WTC11 (cell line): ENCODE results near the gene NFIL3. TPM values are rescaled to one million over a fixed set of nuclear protein-coding genes. Genes with fewer than 3 reads are reported as not detected.

Experiments used
- ATF1 ChIP-seq: sonication (generic); formaldehyde crosslinking; IDR thresholded peaks from 2 replicates; pipeline ENCODE4 v1.8.1; 2023; ENCODE audit warnings: mild to moderate bottlenecking, moderate library complexity, missing genetic modification reagents
- CREB1 ChIP-seq: sonication (generic); formaldehyde crosslinking; IDR thresholded peaks from 2 replicates; pipeline ENCODE4 v1.8.0; 2023; ENCODE audit warnings: mild to moderate bottlenecking, missing genetic modification reagents
- CREM ChIP-seq: sonication (generic); formaldehyde crosslinking; IDR thresholded peaks from 2 replicates; pipeline ENCODE4 v1.8.1; 2022; ENCODE audit warnings: mild to moderate bottlenecking, missing genetic modification reagents, moderate library complexity
- E2F5 ChIP-seq: sonication (generic); formaldehyde crosslinking; IDR thresholded peaks from 2 replicates; pipeline ENCODE4 v1.8.1; 2022; ENCODE audit warnings: mild to moderate bottlenecking, moderate library complexity, missing genetic modification reagents
- EMX1 ChIP-seq: fragments of 250-450 bp; sonication (Bioruptor Pico); IDR thresholded peaks from 2 replicates; pipeline ENCODE4 v1.8.0; 2021; ENCODE audit warnings: mild to moderate bottlenecking
- ESRRA ChIP-seq: sonication (generic); formaldehyde crosslinking; IDR thresholded peaks from 2 replicates; pipeline ENCODE4 v1.8.1; 2022; ENCODE audit warnings: mild to moderate bottlenecking, missing genetic modification reagents, borderline replicate concordance
- GABPB1 ChIP-seq: sonication (generic); formaldehyde crosslinking; IDR thresholded peaks from 2 replicates; pipeline ENCODE4 v1.8.1; 2023; ENCODE audit warnings: mild to moderate bottlenecking, missing genetic modification reagents
- NFATC4 ChIP-seq: fragments of 250-450 bp; sonication (Bioruptor Pico); IDR thresholded peaks from 2 replicates; pipeline ENCODE4 v1.9.0; 2021; ENCODE audit warnings: mild to moderate bottlenecking
- NFYB ChIP-seq: sonication (generic); formaldehyde crosslinking; conservative IDR thresholded peaks from 2 replicates; pipeline ENCODE4 v1.8.0; 2022; ENCODE audit warnings: low read depth, missing genetic modification reagents
- NR3C1 ChIP-seq: sonication (generic); formaldehyde crosslinking; conservative IDR thresholded peaks from 2 replicates; pipeline ENCODE4 v1.8.1; 2023; ENCODE audit warnings: low read depth, mild to moderate bottlenecking, missing genetic modification reagents
- OVOL2 ChIP-seq: fragments of 250-450 bp; sonication (Bioruptor Pico); IDR thresholded peaks from 2 replicates; pipeline ENCODE4 v1.9.0; 2021; ENCODE audit warnings: mild to moderate bottlenecking, borderline replicate concordance
- TCF7 ChIP-seq: sonication (generic); formaldehyde crosslinking; IDR thresholded peaks from 2 replicates; pipeline ENCODE4 v1.8.0; 2022; ENCODE audit warnings: mild to moderate bottlenecking, low read depth, missing genetic modification reagents, moderate library complexity
- TEAD1 ChIP-seq: sonication (generic); formaldehyde crosslinking; IDR thresholded peaks from 2 replicates; pipeline ENCODE4 v1.8.0; 2022; ENCODE audit warnings: mild to moderate bottlenecking, missing genetic modification reagents
- TEAD4 ChIP-seq: sonication (generic); formaldehyde crosslinking; IDR thresholded peaks from 2 replicates; pipeline ENCODE4 v1.8.0; 2022; ENCODE audit warnings: mild to moderate bottlenecking, missing genetic modification reagents
- ZBTB21 ChIP-seq: sonication (generic); formaldehyde crosslinking; IDR thresholded peaks from 2 replicates; pipeline ENCODE4 v1.8.1; 2023; ENCODE audit warnings: mild to moderate bottlenecking, missing genetic modification reagents, borderline replicate concordance
- ZNF121 ChIP-seq: sonication (generic); formaldehyde crosslinking; IDR thresholded peaks from 2 replicates; pipeline ENCODE4 v1.8.0; 2023; ENCODE audit warnings: missing genetic modification reagents
- ZNF219 ChIP-seq: sonication (generic); formaldehyde crosslinking; IDR thresholded peaks from 2 replicates; pipeline ENCODE4 v1.8.0; 2023; ENCODE audit warnings: missing genetic modification reagents, mild to moderate bottlenecking, borderline replicate concordance
- ZNF232 ChIP-seq: sonication (generic); formaldehyde crosslinking; IDR thresholded peaks from 2 replicates; pipeline ENCODE4 v1.8.0; 2022; ENCODE audit warnings: mild to moderate bottlenecking, missing genetic modification reagents
- ZNF532 ChIP-seq: fragments of 250-450 bp; sonication (Bioruptor Pico); IDR thresholded peaks from 2 replicates; pipeline ENCODE4 v1.9.0; 2021; ENCODE audit warnings: mild to moderate bottlenecking, borderline replicate concordance
- ZNF671 ChIP-seq: fragments of 250-450 bp; sonication (Bioruptor Pico); IDR thresholded peaks from 2 replicates; pipeline ENCODE4 v1.8.0; 2021; ENCODE audit warnings: mild to moderate bottlenecking
- total RNA-seq: library from RNA; stranded (reverse); gene quantifications from 3 replicates; pipeline ENCODE4 v1.2.3, GENCODE V29; 2021
- TF ChIP-seq, protein P1 (sequence below): fragments of 200-600 bp; IDR thresholded peaks from 2 replicates; pipeline ENCODE4 v1.8.0; 2022; ENCODE audit warnings: antibody characterized with exemption
- TF ChIP-seq, protein P2 (sequence below): fragments of 250-450 bp; sonication (Bioruptor Pico); IDR thresholded peaks from 2 replicates; pipeline ENCODE4 v1.9.0; 2021; ENCODE audit warnings: moderate library complexity, mild to moderate bottlenecking, inconsistent platforms, borderline replicate concordance
- TF ChIP-seq, protein P3 (sequence below): fragments of 250-450 bp; sonication (Bioruptor Pico); IDR thresholded peaks from 2 replicates; pipeline ENCODE4 v1.9.0; 2021; ENCODE audit warnings: mild to moderate bottlenecking
- TF ChIP-seq, protein P4 (sequence below): sonication (generic); formaldehyde crosslinking; conservative IDR thresholded peaks from 2 replicates; pipeline ENCODE4 v1.8.1; 2023; ENCODE audit warnings: mild to moderate bottlenecking, low read depth, missing genetic modification reagents, moderate library complexity
- TF ChIP-seq, protein P5 (sequence below): sonication (generic); formaldehyde crosslinking; IDR thresholded peaks from 2 replicates; pipeline ENCODE4 v1.8.1; 2023; ENCODE audit warnings: mild to moderate bottlenecking, missing genetic modification reagents, borderline replicate concordance

The NFIL3 gene
- total RNA-seq, 1 experiment from 2014 or later: 11.8 TPM

DNA sequence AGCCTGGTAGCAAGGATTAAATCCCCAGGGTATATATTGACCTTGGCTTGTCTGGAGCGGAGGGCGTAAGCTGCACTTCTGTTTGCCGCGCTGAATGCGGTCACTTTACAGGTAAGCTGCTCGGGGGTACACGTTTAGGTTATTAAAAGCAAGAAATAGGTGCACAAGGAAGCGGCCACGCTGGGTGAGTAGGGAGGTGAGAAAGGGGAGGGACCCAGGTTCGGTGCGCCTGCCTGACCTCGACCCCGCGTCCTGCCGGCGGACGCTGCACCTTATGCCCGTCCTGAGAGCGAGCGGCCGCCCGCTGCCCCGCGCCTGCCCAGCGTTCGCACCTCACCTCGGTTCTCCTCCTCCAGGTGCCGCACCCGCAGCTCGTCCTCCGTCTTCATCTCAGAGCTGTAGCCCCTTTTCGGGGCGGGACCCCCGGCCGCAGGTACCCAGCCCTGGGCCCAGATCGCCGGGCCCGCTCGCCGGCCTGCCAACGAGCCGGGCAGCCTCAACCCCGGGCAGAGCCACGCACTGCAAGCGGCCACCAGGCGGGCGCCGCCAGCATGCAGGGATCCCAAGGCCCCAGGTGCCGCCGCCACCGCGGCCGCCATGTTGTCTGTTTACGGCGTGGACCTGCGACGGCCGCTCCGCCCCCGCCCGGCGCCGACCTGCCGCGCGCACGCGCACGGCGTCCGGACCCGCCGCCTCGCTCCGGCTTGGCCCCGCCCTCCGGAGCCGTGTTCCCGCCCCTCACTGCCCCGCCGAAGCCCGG is 62.2 kb downstream of the NFIL3 start, which contains the start of gene AUH (continued):
- TF ChIP-seq, protein P1, sequence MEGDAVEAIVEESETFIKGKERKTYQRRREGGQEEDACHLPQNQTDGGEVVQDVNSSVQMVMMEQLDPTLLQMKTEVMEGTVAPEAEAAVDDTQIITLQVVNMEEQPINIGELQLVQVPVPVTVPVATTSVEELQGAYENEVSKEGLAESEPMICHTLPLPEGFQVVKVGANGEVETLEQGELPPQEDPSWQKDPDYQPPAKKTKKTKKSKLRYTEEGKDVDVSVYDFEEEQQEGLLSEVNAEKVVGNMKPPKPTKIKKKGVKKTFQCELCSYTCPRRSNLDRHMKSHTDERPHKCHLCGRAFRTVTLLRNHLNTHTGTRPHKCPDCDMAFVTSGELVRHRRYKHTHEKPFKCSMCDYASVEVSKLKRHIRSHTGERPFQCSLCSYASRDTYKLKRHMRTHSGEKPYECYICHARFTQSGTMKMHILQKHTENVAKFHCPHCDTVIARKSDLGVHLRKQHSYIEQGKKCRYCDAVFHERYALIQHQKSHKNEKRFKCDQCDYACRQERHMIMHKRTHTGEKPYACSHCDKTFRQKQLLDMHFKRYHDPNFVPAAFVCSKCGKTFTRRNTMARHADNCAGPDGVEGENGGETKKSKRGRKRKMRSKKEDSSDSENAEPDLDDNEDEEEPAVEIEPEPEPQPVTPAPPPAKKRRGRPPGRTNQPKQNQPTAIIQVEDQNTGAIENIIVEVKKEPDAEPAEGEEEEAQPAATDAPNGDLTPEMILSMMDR: no peak
- TF ChIP-seq ZNF532 (CRISPR knock-in tag) (no peak), GABPB1 (no peak), NFATC4 (CRISPR knock-in tag) (no peak), NFYB (CRISPR knock-in tag) (no peak), TEAD1 (peak; percentile 11; the same call in 1 of the 2 replicates), ZNF121 (CRISPR knock-in tag) (no peak), CREB1 (no peak), NR3C1 (no peak), ZNF671 (no peak), ATF1 (no peak), EMX1 (CRISPR knock-in tag) (no peak), CREM (peak; percentile 70; the same call in 1 of the 2 replicates), TEAD4 (CRISPR knock-in tag) (no peak), ZBTB21 (CRISPR knock-in tag) (no peak), E2F5 (CRISPR knock-in tag) (no peak), ZNF219 (CRISPR knock-in tag) (no peak), ZNF232 (CRISPR knock-in tag) (0 out of 2 replicates have a peak, but pooled peaks have one; percentile 55), TCF7 (CRISPR knock-in tag) (0 out of 2 replicates have a peak, but pooled peaks have one; percentile 34), ESRRA (CRISPR knock-in tag) (peak; percentile 66; the same call in 1 of the 2 replicates), OVOL2 (CRISPR knock-in tag) (no peak)
- TF ChIP-seq, protein P2, sequence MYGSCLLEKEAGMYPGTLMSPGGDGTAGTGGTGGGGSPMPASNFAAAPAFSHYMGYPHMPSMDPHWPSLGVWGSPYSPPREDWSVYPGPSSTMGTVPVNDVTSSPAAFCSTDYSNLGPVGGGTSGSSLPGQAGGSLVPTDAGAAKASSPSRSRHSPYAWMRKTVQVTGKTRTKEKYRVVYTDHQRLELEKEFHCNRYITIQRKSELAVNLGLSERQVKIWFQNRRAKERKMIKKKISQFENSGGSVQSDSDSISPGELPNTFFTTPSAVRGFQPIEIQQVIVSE (CRISPR knock-in tag): no peak
- TF ChIP-seq, protein P3, sequence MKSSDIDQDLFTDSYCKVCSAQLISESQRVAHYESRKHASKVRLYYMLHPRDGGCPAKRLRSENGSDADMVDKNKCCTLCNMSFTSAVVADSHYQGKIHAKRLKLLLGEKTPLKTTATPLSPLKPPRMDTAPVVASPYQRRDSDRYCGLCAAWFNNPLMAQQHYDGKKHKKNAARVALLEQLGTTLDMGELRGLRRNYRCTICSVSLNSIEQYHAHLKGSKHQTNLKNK (CRISPR knock-in tag): no peak
- TF ChIP-seq, protein P4, sequence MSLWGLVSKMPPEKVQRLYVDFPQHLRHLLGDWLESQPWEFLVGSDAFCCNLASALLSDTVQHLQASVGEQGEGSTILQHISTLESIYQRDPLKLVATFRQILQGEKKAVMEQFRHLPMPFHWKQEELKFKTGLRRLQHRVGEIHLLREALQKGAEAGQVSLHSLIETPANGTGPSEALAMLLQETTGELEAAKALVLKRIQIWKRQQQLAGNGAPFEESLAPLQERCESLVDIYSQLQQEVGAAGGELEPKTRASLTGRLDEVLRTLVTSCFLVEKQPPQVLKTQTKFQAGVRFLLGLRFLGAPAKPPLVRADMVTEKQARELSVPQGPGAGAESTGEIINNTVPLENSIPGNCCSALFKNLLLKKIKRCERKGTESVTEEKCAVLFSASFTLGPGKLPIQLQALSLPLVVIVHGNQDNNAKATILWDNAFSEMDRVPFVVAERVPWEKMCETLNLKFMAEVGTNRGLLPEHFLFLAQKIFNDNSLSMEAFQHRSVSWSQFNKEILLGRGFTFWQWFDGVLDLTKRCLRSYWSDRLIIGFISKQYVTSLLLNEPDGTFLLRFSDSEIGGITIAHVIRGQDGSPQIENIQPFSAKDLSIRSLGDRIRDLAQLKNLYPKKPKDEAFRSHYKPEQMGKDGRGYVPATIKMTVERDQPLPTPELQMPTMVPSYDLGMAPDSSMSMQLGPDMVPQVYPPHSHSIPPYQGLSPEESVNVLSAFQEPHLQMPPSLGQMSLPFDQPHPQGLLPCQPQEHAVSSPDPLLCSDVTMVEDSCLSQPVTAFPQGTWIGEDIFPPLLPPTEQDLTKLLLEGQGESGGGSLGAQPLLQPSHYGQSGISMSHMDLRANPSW (CRISPR knock-in tag): no peak
- TF ChIP-seq, protein P5, sequence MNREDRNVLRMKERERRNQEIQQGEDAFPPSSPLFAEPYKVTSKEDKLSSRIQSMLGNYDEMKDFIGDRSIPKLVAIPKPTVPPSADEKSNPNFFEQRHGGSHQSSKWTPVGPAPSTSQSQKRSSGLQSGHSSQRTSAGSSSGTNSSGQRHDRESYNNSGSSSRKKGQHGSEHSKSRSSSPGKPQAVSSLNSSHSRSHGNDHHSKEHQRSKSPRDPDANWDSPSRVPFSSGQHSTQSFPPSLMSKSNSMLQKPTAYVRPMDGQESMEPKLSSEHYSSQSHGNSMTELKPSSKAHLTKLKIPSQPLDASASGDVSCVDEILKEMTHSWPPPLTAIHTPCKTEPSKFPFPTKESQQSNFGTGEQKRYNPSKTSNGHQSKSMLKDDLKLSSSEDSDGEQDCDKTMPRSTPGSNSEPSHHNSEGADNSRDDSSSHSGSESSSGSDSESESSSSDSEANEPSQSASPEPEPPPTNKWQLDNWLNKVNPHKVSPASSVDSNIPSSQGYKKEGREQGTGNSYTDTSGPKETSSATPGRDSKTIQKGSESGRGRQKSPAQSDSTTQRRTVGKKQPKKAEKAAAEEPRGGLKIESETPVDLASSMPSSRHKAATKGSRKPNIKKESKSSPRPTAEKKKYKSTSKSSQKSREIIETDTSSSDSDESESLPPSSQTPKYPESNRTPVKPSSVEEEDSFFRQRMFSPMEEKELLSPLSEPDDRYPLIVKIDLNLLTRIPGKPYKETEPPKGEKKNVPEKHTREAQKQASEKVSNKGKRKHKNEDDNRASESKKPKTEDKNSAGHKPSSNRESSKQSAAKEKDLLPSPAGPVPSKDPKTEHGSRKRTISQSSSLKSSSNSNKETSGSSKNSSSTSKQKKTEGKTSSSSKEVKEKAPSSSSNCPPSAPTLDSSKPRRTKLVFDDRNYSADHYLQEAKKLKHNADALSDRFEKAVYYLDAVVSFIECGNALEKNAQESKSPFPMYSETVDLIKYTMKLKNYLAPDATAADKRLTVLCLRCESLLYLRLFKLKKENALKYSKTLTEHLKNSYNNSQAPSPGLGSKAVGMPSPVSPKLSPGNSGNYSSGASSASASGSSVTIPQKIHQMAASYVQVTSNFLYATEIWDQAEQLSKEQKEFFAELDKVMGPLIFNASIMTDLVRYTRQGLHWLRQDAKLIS (CRISPR knock-in tag): no peak; the same call in 1 of the 2 replicates
